ENCODE data around the gene GPR157. TPM values are rescaled to one million over a fixed set of nuclear protein-coding genes. Genes with fewer than 3 reads are reported as not detected.

Gene GPR157
- total RNA-seq, 1 donor from 2014 or later, result 4.3 TPM

DNA sequence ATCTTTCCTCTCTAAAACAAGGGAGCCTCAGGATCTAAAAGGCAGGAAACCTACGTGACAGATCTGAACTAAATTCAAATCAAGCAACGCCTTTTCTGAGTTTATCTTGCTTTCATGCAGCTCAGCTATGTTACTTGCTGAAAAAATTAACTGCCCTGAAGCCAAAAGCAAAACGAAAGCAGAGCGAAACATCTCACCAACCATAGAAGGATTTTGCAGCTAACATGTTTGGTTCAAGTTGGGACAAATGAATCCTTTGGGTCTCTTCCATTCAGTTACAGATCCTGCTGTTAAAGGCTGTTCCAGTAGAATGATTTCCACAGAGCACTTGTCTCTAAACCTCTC, 59.9 kb downstream of the GPR157 start:
- intact Hi-C loops (cut with micrococcal nuclease), result no loop called here

GRCh38 chr1:9066945-9067807, 61.7 kb downstream of the GPR157 start:
- intact Hi-C loops (cut with micrococcal nuclease), result no loop called here

DNA sequence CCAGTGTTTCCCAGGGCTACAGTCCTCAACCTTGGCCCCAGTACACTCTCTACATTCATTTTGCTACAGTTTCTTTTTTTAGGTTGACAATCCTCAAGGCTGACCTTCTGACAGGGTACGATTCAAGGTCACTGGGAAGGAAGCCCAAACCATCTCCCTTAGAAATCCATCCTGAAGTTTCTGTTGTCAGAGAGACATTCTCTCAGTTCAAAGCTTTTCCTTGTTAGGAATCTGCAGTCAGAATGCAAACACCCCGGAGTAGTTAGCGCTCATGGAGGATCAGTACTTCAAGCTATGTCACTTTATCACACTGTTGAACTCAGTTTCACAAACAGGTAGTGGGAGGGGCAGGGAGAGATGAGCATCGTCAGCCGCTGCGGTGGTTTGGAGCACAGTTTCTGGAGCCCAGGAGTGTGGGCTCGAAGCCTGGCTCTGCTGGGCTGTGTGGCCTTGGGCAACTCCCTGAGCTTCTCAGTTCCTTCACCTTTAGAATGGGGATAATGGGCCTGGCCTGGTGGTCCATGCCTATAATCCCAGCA, 63.6 kb downstream of the GPR157 start:
- intact Hi-C loops (cut with micrococcal nuclease), result no loop called here

DNA sequence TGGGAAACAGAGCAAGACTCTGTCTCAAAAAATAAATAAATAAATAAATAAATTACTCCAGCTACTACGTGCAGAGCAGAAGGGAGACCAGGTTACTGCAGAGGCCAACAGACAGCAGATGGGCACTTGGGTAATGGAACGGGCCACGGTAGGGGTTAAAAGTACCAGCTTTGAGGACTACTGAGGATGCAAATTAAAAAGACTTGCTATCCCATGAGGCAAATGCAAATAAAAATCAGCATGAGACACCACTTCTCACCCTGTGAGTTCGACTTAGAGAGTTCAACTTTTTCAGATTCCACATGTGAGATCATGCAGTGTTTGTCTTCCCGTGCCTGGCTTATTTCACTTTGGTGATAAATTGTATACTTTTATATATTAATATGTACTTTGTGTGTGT, 66.1 kb downstream of the GPR157 start:
- intact Hi-C loops (cut with micrococcal nuclease), result no loop called here

GRCh38 chr1:9062021-9062471, 66.9 kb downstream of the GPR157 start:
- intact Hi-C loops (cut with micrococcal nuclease), result no loop called here

GRCh38 chr1:9061252-9061960, 67.5 kb downstream of the GPR157 start:
- intact Hi-C loops (cut with micrococcal nuclease), result no loop called here

- intact Hi-C loops (cut with micrococcal nuclease), result no loop called here
Measured at GRCh38 chr1:9059891-9060744, 68.8 kb downstream of the GPR157 start.

GRCh38 chr1:9058465-9058864, 70.4 kb downstream of the GPR157 start:
- intact Hi-C loops (cut with micrococcal nuclease), result no loop called here

- intact Hi-C loops (cut with micrococcal nuclease), result no loop called here
Measured at GRCh38 chr1:9057851-9058250, 71.1 kb downstream of the GPR157 start.

DNA sequence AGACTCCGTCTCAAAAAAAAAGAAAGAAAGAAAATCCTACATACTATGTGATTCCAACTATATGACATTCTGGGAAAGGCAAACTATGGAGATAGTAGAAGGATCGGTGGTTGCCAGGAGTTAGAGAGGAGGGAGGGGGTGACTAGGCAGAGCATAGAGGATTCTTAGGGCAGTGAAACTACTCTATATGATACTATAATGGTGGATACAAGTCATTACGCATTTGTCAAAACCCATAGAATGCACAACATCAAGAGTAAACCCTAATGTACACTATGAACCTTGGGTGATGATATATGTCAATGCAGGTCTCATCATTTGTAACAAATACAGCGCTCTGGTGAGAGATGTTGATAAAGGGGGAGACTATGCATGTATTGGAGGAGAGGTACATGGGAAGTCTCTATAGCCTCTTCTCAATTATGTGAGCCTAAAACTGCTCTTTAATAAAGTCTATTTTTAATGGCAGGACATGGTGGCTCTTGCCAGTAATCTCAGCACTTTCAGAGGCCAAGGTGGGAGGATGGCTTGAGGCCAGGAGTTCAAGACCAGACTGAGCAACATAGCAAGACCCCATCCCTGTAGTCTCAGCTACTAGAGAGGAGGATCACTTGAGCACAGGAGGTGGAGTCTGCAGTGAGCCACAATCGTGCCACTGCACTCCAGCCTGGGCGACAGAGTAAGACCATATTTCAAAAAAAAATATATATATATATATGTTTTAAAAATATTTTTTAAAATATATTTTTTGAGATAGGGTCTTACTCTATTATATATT, 76.4 kb downstream of the GPR157 start:
- intact Hi-C loops (cut with micrococcal nuclease), result no loop called here

GRCh38 chr1:9051379-9051778, 77.5 kb downstream of the GPR157 start:
- intact Hi-C loops (cut with micrococcal nuclease), result no loop called here

DNA sequence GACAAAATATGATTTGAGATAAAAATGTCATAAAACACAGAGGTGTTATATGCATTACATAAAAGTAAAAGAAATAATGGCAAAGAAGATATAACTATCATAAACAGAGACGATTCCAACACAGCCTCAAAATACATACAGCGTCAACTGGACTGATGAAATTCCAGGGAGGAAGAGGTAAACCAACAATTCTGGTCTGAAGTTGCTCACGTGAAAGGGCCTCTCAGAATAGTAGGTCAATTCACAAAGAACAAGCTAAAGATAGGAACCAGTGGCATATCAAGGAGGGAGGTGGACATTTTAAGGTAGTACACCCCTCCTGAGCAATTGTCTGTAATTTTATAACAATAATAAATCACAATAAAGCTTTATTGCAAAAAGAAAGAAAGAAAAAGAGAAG, 78.1 kb downstream of the GPR157 start:
- intact Hi-C loops (cut with micrococcal nuclease), result no loop called here

Other genes starting within 250 kb of the GPR157 start
- 0.36 and 0.55 TPM in 2 replicates for gene CA6, start 183.2 kb downstream of the GPR157 start, total RNA-seq
- not detected in 2 replicates for gene SLC2A7, start 102.7 kb downstream of the GPR157 start, total RNA-seq
- gene SLC2A5, start 59.5 kb downstream of the GPR157 start, total RNA-seq, result 0.05 TPM in 1 of 2 replicates, not detected in the other
- gene H6PD, start 105.7 kb upstream of the GPR157 start, total RNA-seq, result 28.0 TPM in 2 replicates
- gene SPSB1, start 163.8 kb upstream of the GPR157 start, total RNA-seq, result 13.2 and 13.6 TPM in 2 replicates